Measurements from ENCODE around the gene ATP2A1. TPM values are rescaled to one million over a fixed set of nuclear protein-coding genes. Genes with fewer than 3 reads are reported as not detected.
"Not testable (repeated sequence)": the region's sequence is repeated elsewhere in the genome, so short reads cannot be mapped to it uniquely, and the experiment has no call there.

Gene ATP2A1
- total RNA-seq, 1 donor from 2014 or later, result 4.5 TPM

DNA sequence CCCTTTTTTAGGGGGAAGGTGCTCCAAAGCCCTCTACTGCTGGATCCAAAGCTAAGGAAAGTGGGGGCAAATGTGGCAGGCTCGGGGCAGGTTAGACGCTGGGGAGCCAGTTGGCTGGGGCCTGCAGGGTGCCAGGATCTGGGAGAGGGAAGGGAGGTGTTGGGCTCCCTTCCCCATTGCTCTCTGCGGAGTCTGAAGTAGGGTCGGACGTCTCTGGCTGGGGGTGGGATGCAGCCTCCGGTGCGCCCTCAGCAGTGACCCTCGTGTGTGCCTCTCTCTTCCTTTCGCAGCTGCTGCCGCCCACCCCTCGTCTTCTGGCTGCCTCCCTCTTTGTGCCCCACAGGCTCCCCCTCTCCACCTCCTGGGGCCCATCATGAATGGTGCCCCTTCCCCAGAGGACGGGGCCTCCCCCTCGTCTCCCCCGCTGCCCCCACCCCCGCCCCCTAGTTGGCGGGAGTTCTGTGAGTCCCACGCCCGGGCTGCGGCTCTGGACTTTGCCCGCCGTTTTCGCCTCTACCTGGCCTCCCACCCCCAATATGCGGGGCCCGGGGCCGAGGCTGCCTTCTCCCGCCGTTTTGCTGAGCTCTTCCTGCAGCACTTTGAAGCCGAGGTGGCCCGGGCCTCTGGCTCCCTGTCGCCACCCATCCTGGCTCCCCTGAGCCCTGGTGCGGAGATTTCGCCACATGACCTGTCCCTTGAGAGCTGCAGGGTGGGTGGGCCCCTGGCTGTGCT is 12.4 kb upstream of the ATP2A1 start:
- no peak overlapping the region for H3K4me3 Mint-ChIP-seq (ENCODE audit: unreplicated experiment)
- no peak for DNase-seq
- peaks cover 5% of the 10 kb centered on the region for H3K9me3 Mint-ChIP-seq (ENCODE audit: unreplicated experiment)
- peak overlapping the region; percentile 17 for H3K27ac Mint-ChIP-seq (ENCODE audit: unreplicated experiment)
- H3K4me1 Mint-ChIP-seq (ENCODE audit: low read depth, unreplicated experiment), result peaks cover 2% of the 10 kb centered on the region
- no peaks in the 10 kb centered on the region for H3K36me3 Mint-ChIP-seq (ENCODE audit: unreplicated experiment)
- TF ChIP-seq, protein P1, sequence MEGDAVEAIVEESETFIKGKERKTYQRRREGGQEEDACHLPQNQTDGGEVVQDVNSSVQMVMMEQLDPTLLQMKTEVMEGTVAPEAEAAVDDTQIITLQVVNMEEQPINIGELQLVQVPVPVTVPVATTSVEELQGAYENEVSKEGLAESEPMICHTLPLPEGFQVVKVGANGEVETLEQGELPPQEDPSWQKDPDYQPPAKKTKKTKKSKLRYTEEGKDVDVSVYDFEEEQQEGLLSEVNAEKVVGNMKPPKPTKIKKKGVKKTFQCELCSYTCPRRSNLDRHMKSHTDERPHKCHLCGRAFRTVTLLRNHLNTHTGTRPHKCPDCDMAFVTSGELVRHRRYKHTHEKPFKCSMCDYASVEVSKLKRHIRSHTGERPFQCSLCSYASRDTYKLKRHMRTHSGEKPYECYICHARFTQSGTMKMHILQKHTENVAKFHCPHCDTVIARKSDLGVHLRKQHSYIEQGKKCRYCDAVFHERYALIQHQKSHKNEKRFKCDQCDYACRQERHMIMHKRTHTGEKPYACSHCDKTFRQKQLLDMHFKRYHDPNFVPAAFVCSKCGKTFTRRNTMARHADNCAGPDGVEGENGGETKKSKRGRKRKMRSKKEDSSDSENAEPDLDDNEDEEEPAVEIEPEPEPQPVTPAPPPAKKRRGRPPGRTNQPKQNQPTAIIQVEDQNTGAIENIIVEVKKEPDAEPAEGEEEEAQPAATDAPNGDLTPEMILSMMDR (IDR thresholded peaks at IDR 0.05; ENCODE audit: partially characterized antibody, unreplicated experiment), result no peak
- peaks cover 2% of the 10 kb centered on the region for H3K27me3 Mint-ChIP-seq (ENCODE audit: unreplicated experiment)

DNA sequence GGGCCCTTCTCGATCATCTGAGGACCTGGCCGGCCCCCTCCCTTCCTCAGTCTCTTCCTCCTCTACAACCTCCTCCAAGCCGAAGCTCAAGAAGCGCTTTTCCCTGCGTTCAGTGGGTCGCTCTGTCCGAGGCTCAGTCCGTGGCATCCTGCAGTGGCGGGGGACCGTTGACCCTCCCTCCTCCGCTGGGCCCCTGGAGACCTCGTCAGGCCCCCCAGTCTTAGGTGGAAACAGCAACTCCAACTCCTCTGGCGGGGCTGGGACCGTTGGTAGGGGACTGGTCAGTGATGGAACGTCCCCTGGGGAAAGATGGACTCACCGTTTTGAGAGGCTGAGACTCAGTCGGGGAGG is 11.9 kb upstream of the ATP2A1 start:
- peaks cover 5% of the 10 kb centered on the region for H3K9me3 Mint-ChIP-seq (ENCODE audit: unreplicated experiment)
- DNase-seq, result no peak
- TF ChIP-seq, protein P1 (IDR thresholded peaks at IDR 0.05; ENCODE audit: partially characterized antibody, unreplicated experiment), result no peak
- no peak overlapping the region for H3K27ac Mint-ChIP-seq (ENCODE audit: unreplicated experiment)
- peaks cover 2% of the 10 kb centered on the region for H3K27me3 Mint-ChIP-seq (ENCODE audit: unreplicated experiment)
- no peak overlapping the region for H3K4me3 Mint-ChIP-seq (ENCODE audit: unreplicated experiment)
- no peaks in the 10 kb centered on the region for H3K36me3 Mint-ChIP-seq (ENCODE audit: unreplicated experiment)
- H3K4me1 Mint-ChIP-seq (ENCODE audit: low read depth, unreplicated experiment), result peaks cover 2% of the 10 kb centered on the region

DNA sequence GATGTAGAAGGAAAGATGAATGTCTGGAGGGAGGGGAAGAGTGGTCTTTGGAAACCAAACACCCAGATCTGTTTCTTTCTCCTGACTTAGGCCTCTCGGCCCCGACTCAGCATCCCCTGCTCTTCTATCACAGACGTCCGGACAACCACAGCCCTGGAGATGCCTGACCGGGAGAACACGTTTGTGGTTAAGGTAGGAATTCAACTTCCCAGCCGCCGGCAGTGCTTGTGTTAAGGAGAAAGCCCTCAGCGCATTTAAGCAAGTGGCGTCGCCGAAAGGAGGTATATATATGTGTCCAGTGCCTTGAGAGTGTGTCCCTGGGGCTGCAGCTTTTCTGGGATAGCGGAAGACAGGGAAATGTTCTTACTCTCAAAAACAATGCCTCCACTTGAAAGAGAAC is 11.0 kb upstream of the ATP2A1 start:
- Mint-ChIP-seq H3K4me1 (ENCODE audit: low read depth, unreplicated experiment) (peaks cover 3% of the 10 kb centered on the region), H3K9me3 (ENCODE audit: unreplicated experiment) (peaks cover 5% of the 10 kb centered on the region), H3K27me3 (ENCODE audit: unreplicated experiment) (peaks cover 2% of the 10 kb centered on the region), H3K36me3 (ENCODE audit: unreplicated experiment) (no peaks in the 10 kb centered on the region), H3K4me3 (ENCODE audit: unreplicated experiment) (no peak overlapping the region), H3K27ac (ENCODE audit: unreplicated experiment) (no peak overlapping the region)
- TF ChIP-seq, protein P1 (IDR thresholded peaks at IDR 0.05; ENCODE audit: partially characterized antibody, unreplicated experiment), result no peak
- DNase-seq, result no peak

DNA sequence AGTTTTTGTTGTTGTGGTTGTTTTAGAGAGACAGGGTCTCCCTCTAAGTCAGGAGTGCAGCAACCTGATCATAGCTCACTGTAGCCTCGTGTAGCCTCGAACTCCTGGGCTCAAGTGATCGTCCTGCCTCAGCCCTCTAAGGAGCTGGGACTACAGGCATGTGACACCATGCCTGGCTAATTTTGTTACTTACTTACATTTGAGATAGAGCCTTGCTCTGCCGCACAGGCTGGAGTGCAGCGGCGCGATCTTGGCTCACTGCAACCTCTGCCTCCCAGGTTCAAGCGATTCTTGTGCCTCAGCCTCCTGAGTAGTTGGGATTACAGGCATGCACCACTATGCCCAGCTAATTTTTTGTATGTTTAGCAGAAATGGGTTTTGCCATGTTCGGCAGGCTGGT is 10.6 kb upstream of the ATP2A1 start:
- not testable (repeated sequence) for H3K27ac Mint-ChIP-seq (ENCODE audit: unreplicated experiment); H3K4me3 Mint-ChIP-seq (ENCODE audit: unreplicated experiment); H3K4me1 Mint-ChIP-seq (ENCODE audit: low read depth, unreplicated experiment); DNase-seq; H3K36me3 Mint-ChIP-seq (ENCODE audit: unreplicated experiment); H3K9me3 Mint-ChIP-seq (ENCODE audit: unreplicated experiment); H3K27me3 Mint-ChIP-seq (ENCODE audit: unreplicated experiment)

DNA sequence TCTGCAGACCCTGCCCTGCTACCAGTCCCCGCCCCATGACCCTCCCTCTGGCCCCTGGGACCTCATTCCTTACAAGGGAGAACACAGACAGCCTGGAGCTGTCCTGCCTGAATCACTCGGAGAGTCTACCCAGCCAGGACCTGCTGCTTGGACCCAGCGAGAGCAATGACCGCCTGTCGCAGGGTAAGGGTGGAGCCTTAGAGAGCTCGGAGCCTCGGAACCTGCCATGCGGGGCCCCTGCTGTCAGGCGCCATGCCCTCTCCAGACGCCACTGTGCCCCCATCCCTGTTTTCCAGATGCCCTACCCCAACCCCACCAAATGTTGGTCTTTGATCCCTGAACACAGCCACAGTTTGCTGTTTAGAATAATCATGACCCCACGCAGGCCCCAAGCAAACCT is 9.1 kb upstream of the ATP2A1 start:
- DNase-seq, result no peak
- TF ChIP-seq, protein P1 (IDR thresholded peaks at IDR 0.05; ENCODE audit: partially characterized antibody, unreplicated experiment), result no peak
- H3K27ac Mint-ChIP-seq (ENCODE audit: unreplicated experiment), result no peak overlapping the region

More for the DNA sequence above, 9.1 kb upstream of the ATP2A1 start:
- Mint-ChIP-seq H3K4me3 (ENCODE audit: unreplicated experiment) (no peak overlapping the region), H3K4me1 (ENCODE audit: low read depth, unreplicated experiment) (peaks cover 3% of the 10 kb centered on the region), H3K9me3 (ENCODE audit: unreplicated experiment) (peaks cover 3% of the 10 kb centered on the region), H3K27me3 (ENCODE audit: unreplicated experiment) (peaks cover 2% of the 10 kb centered on the region), H3K36me3 (ENCODE audit: unreplicated experiment) (no peaks in the 10 kb centered on the region)

Measured in glutamatergic neuron (in vitro differentiated cells).